ENCODE results near the gene HOXB13.

DNA sequence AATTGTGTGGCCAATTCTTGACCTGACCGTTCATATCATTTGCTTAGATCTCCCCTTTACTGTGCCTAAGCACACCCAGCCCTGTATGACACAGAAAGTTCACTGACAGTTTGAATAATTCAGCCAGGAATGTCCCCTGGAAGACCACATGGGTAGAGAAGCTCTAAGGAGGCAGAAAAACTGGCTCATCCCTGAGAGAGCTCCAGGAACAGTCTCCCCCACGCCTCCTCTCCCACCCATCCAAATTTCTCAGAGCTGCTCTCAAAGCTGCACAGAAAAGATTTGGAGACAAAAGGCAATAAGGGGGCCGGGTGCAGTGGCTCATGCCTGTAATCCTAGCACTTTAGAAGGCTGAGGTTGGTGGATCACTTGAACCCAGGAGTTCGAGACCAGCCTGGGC is 17.4 kb downstream of the HOXB13 start:
- TF ChIP-seq, protein P1, sequence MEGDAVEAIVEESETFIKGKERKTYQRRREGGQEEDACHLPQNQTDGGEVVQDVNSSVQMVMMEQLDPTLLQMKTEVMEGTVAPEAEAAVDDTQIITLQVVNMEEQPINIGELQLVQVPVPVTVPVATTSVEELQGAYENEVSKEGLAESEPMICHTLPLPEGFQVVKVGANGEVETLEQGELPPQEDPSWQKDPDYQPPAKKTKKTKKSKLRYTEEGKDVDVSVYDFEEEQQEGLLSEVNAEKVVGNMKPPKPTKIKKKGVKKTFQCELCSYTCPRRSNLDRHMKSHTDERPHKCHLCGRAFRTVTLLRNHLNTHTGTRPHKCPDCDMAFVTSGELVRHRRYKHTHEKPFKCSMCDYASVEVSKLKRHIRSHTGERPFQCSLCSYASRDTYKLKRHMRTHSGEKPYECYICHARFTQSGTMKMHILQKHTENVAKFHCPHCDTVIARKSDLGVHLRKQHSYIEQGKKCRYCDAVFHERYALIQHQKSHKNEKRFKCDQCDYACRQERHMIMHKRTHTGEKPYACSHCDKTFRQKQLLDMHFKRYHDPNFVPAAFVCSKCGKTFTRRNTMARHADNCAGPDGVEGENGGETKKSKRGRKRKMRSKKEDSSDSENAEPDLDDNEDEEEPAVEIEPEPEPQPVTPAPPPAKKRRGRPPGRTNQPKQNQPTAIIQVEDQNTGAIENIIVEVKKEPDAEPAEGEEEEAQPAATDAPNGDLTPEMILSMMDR (IDR thresholded peaks at IDR 0.05; ENCODE audit: extremely low read depth in 1 of 2, insufficient read depth in 1 of 2, low read depth in 1 of 2, low read length in 2 of 2) = no peak
- TF ChIP-seq JUN (IDR thresholded peaks at IDR 0.05; ENCODE audit: borderline replicate concordance, insufficient read depth, insufficient read length, low read depth) (no peak), POLR2A (IDR thresholded peaks at IDR 0.05; ENCODE audit: low read depth, low read length) (no peak), MYC (IDR thresholded peaks at IDR 0.05; ENCODE audit: low read depth, low read length) (no peak)

All from endothelial cell of umbilical vein (primary cell).